ENCODE results near the gene PTPRN2. TPM values are rescaled to one million over a fixed set of nuclear protein-coding genes. Genes with fewer than 3 reads are reported as not detected.

The PTPRN2 gene
- total and polyA plus RNA-seq, 2 donors (not counting 1 experiment from before 2014, with no cell fraction given), result 0.54 to 1.2 TPM

GRCh38 chr7:158559356-158559755 is 28.3 kb downstream of the PTPRN2 start:
- no peak overlapping the region for H3K4me2 ChIP-seq (ENCODE audit: extremely low read depth, insufficient read depth, low read length)
- H3K9ac ChIP-seq (ENCODE audit: insufficient read depth, low read length), result no peak overlapping the region
- no peak for TF ChIP-seq CTCF (conservative IDR thresholded peaks at IDR 0.05 in 1 of 2, IDR thresholded peaks at IDR 0.05 in 1 of 2; ENCODE audit: low read depth in 1 of 2, low read length in 2 of 2)
- no peak for TF ChIP-seq EZH2 (IDR thresholded peaks at IDR 0.05; ENCODE audit: low read length, missing control alignments)
- H3K27me3 ChIP-seq (ENCODE audit: control insufficient read depth, insufficient read depth, low read length), result no peaks in the 10 kb centered on the region
- no peak overlapping the region for H3K27ac ChIP-seq (ENCODE audit: insufficient read depth, low read length)
- H4K20me1 ChIP-seq (ENCODE audit: control insufficient read depth, extremely low read depth, insufficient read depth, low read length), result no peaks in the 10 kb centered on the region
- no peaks in the 10 kb centered on the region for H3K4me1 ChIP-seq (ENCODE audit: control insufficient read depth, extremely low read depth, insufficient read depth, low read length)
- H3K4me3 ChIP-seq (replicated peaks in 1 of 4; ENCODE audit: control extremely low read depth in 1 of 4, insufficient read depth in 1 of 4, low read depth in 3 of 4, low read length in 4 of 4), result no peak overlapping the region
- no peaks in the 10 kb centered on the region for H3K9me3 ChIP-seq (ENCODE audit: control insufficient read depth, insufficient read depth, low read depth, low read length)
- H3K36me3 ChIP-seq (ENCODE audit: control insufficient read depth, insufficient read depth, low read length), result no peaks in the 10 kb centered on the region
- no peak overlapping the region for H2AFZ ChIP-seq (ENCODE audit: low read length)
- DNase-seq (ENCODE audit: low read depth in 2 of 2), result no peak
- H3K79me2 ChIP-seq (ENCODE audit: control insufficient read depth, insufficient read depth, low read length), result no peaks in the 10 kb centered on the region

GRCh38 chr7:158558816-158559215 is 28.8 kb downstream of the PTPRN2 start:
- Histone ChIP-seq H3K27ac (ENCODE audit: insufficient read depth, low read length) (no peak overlapping the region), H3K9me3 (ENCODE audit: control insufficient read depth, insufficient read depth, low read depth, low read length) (no peaks in the 10 kb centered on the region), H3K4me3 (replicated peaks in 1 of 4; ENCODE audit: control extremely low read depth in 1 of 4, insufficient read depth in 1 of 4, low read depth in 3 of 4, low read length in 4 of 4) (no peak overlapping the region), H4K20me1 (ENCODE audit: control insufficient read depth, extremely low read depth, insufficient read depth, low read length) (no peaks in the 10 kb centered on the region), H3K4me1 (ENCODE audit: control insufficient read depth, extremely low read depth, insufficient read depth, low read length) (no peaks in the 10 kb centered on the region), H2AFZ (ENCODE audit: low read length) (no peak overlapping the region), H3K9ac (ENCODE audit: insufficient read depth, low read length) (no peak overlapping the region), H3K79me2 (ENCODE audit: control insufficient read depth, insufficient read depth, low read length) (no peaks in the 10 kb centered on the region), H3K27me3 (ENCODE audit: control insufficient read depth, insufficient read depth, low read length) (no peaks in the 10 kb centered on the region), H3K36me3 (ENCODE audit: control insufficient read depth, insufficient read depth, low read length) (no peaks in the 10 kb centered on the region), H3K4me2 (ENCODE audit: extremely low read depth, insufficient read depth, low read length) (no peak overlapping the region)
- TF ChIP-seq CTCF (conservative IDR thresholded peaks at IDR 0.05 in 1 of 2, IDR thresholded peaks at IDR 0.05 in 1 of 2; ENCODE audit: low read depth in 1 of 2, low read length in 2 of 2) (no peak), EZH2 (IDR thresholded peaks at IDR 0.05; ENCODE audit: low read length, missing control alignments) (no peak)
- no peak for DNase-seq (ENCODE audit: low read depth in 2 of 2)

GRCh38 chr7:158557441-158557755 is 30.2 kb downstream of the PTPRN2 start:
- DNase-seq (ENCODE audit: low read depth in 2 of 2), result no peak
- Histone ChIP-seq H3K27ac (ENCODE audit: insufficient read depth, low read length) (no peak overlapping the region), H3K27me3 (ENCODE audit: control insufficient read depth, insufficient read depth, low read length) (no peaks in the 10 kb centered on the region), H3K36me3 (ENCODE audit: control insufficient read depth, insufficient read depth, low read length) (no peaks in the 10 kb centered on the region), H3K79me2 (ENCODE audit: control insufficient read depth, insufficient read depth, low read length) (no peaks in the 10 kb centered on the region), H3K9ac (ENCODE audit: insufficient read depth, low read length) (no peak overlapping the region), H4K20me1 (ENCODE audit: control insufficient read depth, extremely low read depth, insufficient read depth, low read length) (no peaks in the 10 kb centered on the region), H3K4me2 (ENCODE audit: extremely low read depth, insufficient read depth, low read length) (no peak overlapping the region), H3K9me3 (ENCODE audit: control insufficient read depth, insufficient read depth, low read depth, low read length) (no peaks in the 10 kb centered on the region), H2AFZ (ENCODE audit: low read length) (no peak overlapping the region), H3K4me1 (ENCODE audit: control insufficient read depth, extremely low read depth, insufficient read depth, low read length) (no peaks in the 10 kb centered on the region), H3K4me3 (replicated peaks in 1 of 4; ENCODE audit: control extremely low read depth in 1 of 4, insufficient read depth in 1 of 4, low read depth in 3 of 4, low read length in 4 of 4) (no peak overlapping the region)
- TF ChIP-seq CTCF (conservative IDR thresholded peaks at IDR 0.05 in 1 of 2, IDR thresholded peaks at IDR 0.05 in 1 of 2; ENCODE audit: low read depth in 1 of 2, low read length in 2 of 2), result no peak
- no peak for TF ChIP-seq EZH2 (IDR thresholded peaks at IDR 0.05; ENCODE audit: low read length, missing control alignments)

Data from fibroblast of lung (primary cell).